ENCODE results near the gene CPAMD8. TPM values are rescaled to one million over a fixed set of nuclear protein-coding genes. Genes with fewer than 3 reads are reported as not detected.
"Not testable (repeated sequence)": the region's sequence is repeated elsewhere in the genome, so short reads cannot be mapped to it uniquely, and the experiment has no call there.

The CPAMD8 gene
- total RNA-seq, 4 donors from 2014 or later = 2.8 to 18.3 (median 15.7) TPM

- H3K4me3 ChIP-seq = no peak overlapping the region
These were observed 150.7 kb downstream of the CPAMD8 start for GRCh38 chr19:16875584-16876555.

GRCh38 chr19:16874978-16875299 lies 151.7 kb downstream of the CPAMD8 start:
- intact Hi-C loops (cut with DNase I; ENCODE audit: low total_unique reads); H3K4me3 ChIP-seq; H3K27ac ChIP-seq; H3K36me3 ChIP-seq; H3K4me1 ChIP-seq; H3K9me3 ChIP-seq; DNase-seq; H3K27me3 ChIP-seq: not testable (repeated sequence)

More at GRCh38 chr19:16875584-16876555, 150.7 kb downstream of the CPAMD8 start:
- Histone ChIP-seq H3K27ac (no peak overlapping the region), H3K27me3 (no peaks in the 10 kb centered on the region), H3K36me3 (no peaks in the 10 kb centered on the region), H3K4me1 (no peaks in the 10 kb centered on the region), H3K9me3 (no peaks in the 10 kb centered on the region)
- intact Hi-C loops (cut with DNase I; ENCODE audit: low total_unique reads) = no loop called here
- TF ChIP-seq CTCF (IDR thresholded peaks at IDR 0.05) (no peak), POLR2A (IDR thresholded peaks at IDR 0.05) (no peak)
- DNase-seq = no peak

- no peak overlapping the region for H3K27ac ChIP-seq
- H3K9me3 ChIP-seq = no peaks in the 10 kb centered on the region
- H3K4me3 ChIP-seq = no peak overlapping the region
- H3K36me3 ChIP-seq = no peaks in the 10 kb centered on the region
- no peak for DNase-seq
- no peaks in the 10 kb centered on the region for H3K27me3 ChIP-seq
- intact Hi-C loops (cut with DNase I; ENCODE audit: low total_unique reads) = no loop called here
- no peaks in the 10 kb centered on the region for H3K4me1 ChIP-seq
- no peak for TF ChIP-seq POLR2A (IDR thresholded peaks at IDR 0.05)
- no peak for TF ChIP-seq CTCF (IDR thresholded peaks at IDR 0.05)
These were observed 152.2 kb downstream of the CPAMD8 start for GRCh38 chr19:16874250-16874977.

GRCh38 chr19:16873594-16873993 lies 153.0 kb downstream of the CPAMD8 start:
- Histone ChIP-seq H3K36me3 (no peaks in the 10 kb centered on the region), H3K27me3 (no peaks in the 10 kb centered on the region), H3K9me3 (no peaks in the 10 kb centered on the region), H3K27ac (no peak overlapping the region), H3K4me1 (no peaks in the 10 kb centered on the region), H3K4me3 (no peak overlapping the region)
- DNase-seq = no peak
- TF ChIP-seq CTCF (IDR thresholded peaks at IDR 0.05) (no peak), POLR2A (IDR thresholded peaks at IDR 0.05) (no peak)
- intact Hi-C loops (cut with DNase I; ENCODE audit: low total_unique reads) = no loop called here

GRCh38 chr19:16872728-16873127 lies 153.9 kb downstream of the CPAMD8 start:
- intact Hi-C loops (cut with DNase I; ENCODE audit: low total_unique reads) = no loop called here
- Histone ChIP-seq H3K9me3 (no peaks in the 10 kb centered on the region), H3K4me3 (no peak overlapping the region), H3K27ac (peak overlapping the region; percentile 28 to 46), H3K36me3 (no peaks in the 10 kb centered on the region), H3K27me3 (no peaks in the 10 kb centered on the region), H3K4me1 (no peaks in the 10 kb centered on the region)
- no peak for TF ChIP-seq CTCF (IDR thresholded peaks at IDR 0.05)
- TF ChIP-seq POLR2A (IDR thresholded peaks at IDR 0.05) = no peak
- DNase-seq = no peak
